Measurements from ENCODE around the gene PGM1. TPM values are rescaled to one million over a fixed set of nuclear protein-coding genes. Genes with fewer than 3 reads are reported as not detected.
A peak's percentile ranks its signal among the peaks of the same experiment; 100 is the strongest.

Gene PGM1
- total RNA-seq, 1 donor from 2014 or later, result 38.5 TPM

DNA sequence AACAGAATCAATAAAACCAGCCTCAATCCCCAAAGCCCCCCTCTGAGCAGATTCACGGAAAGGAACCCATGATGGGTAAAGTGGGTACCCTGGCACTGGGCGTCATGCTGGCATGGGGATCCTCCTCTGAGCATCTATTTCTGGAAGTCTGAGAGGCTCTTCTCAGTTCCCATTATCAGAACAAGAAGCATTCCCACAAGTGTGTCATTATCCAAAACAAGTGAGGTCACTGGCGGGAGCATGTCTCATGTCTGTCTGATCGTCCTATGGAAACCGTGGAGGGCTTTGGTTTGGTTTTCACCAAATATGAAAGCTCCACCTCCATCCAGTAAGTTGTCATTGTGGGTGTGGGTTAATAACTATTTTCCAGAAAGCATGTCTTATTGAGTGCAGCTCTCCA is 70.7 kb downstream of the PGM1 start:
- no peak for DNase-seq (ENCODE audit: low read depth, low spot score)

DNA sequence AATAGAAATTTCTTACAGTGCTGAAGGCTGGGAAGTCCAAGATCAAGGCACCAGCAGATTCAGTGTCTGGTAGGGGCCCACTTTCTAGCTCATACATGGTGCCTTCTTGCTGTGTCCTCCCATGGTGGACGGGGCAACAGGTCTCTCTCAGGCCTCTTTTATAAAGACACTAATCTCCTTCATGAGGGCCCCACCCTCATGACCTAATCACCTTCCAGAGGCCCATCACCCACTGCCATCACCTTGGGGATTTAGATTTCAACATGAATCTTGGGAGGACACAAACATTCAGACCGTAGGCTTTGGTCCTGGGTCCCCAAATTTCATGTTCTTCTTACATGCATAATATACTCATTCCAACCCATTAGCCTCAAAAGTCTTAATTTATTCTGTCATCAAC is 71.5 kb downstream of the PGM1 start:
- no peak for DNase-seq (ENCODE audit: low read depth, low spot score)

DNA sequence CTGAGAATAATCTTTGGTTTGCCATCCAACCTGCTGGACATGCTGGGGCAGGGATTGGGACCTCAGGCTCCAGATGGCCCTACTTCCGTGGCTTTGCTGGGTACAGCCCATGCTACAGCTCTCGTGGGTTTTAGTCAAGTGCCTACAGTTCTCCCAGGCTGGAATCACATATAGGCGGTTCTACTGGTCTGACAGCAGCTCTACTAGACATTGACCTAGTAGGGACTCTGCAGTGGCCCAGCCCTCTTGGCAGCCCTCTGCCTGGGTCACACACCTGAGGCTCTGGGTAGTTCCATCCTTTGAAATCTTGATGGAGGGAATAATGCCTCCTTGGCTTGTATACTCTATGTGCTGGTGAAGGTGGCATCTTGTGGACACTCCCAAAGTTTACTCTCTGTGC is 72.2 kb downstream of the PGM1 start:
- DNase-seq (ENCODE audit: low read depth, low spot score), result no peak

DNA sequence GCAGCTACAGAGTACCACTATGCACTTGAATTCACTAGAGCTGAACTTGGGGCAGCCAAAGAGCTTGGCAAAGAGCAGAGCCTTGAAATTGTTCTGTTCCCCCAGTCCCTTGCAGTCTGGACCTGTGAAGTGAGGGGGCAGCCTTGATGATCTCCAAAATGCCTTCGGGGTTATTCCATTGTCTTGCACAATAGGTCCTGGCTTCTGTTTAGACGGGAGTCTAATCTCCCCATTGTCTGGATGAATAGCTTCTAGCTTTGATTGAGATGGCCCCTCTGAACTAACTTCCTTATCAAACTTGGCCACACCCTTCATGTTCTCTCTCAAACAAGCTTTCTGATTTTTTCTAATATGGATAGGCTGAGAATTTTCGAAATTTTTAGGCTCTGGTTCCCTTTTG is 72.6 kb downstream of the PGM1 start:
- no peak for DNase-seq (ENCODE audit: low read depth, low spot score)

DNA sequence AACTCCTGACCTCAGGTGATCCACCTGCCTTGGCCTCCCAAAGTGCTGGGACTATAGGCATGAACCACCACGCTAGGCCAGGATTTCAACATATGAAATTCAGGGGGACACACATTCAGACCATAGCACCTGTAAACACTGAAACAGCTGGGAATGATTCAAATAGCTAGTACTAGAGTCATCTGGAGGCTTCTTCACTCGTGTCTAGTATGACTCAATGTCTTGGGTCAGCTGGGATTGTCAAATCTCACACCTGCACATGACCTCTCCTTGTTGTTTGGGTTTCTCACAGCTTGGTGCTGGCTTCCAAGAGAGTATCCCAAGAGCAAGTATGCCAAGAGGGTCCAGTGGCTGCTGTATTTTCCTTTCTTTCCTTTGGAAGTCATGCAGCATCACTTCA is 75.1 kb downstream of the PGM1 start:
- DNase-seq (ENCODE audit: low read depth, low spot score), result no peak

DNA sequence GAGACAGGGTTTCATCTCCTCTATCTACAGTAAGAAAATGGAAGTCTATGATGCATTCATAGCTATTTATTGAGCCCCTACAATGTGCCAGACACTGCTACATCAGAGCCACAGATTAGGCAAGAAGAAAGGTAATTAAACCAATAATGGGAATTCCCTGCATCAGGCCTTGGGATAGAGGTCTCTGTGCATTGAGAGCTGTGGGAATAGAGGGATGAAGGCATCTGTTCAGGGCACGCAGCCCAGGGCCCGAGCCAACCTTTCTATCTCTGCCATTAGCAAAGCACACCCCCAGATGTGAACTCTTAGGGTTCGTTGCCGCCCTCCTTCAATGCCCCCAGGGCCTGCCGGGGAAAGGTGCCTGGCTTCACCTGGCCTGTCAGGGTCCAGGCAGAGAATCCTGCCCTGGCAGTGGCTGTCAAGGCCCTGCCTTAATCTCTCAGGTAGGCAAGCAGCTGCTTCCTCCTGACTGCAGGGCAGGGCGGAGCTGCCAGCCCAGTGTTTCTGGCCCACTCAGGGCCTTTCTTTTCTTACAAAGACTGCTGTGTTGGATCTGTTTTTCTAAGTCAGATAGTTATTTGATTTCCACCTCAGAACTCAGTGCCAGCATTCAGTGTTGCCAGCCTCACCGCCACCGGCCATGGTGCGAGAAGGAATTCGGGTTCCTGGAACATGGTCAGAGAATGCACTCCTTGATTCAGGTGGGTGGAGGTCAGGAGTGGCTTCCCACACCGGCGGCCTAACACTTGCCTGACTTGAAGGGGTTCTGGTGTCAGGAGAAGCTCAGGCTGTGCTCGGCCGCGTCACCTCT is 76.1 kb downstream of the PGM1 start:
- DNase-seq (ENCODE audit: low read depth, low spot score), result no peak

DNA sequence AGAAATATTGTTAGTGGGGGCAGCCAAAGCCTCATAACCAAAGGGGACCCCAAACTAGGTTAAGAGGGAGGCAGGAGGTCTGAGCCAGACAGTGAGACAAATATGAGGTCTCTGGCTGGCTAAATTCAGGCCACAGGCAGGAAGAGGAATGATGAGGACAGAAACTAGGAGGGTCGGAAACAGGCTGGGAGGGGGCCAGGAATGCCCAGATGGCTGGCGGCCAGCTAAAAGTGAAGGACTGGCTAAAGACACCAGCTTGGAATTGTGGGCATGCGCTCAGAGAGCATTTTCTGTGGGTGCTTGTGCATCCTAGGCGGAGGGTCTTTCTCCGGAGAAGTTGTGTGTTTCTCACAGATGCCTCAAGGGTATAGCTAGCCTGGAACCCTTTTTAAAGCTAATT is 77.0 kb downstream of the PGM1 start:
- no peak for DNase-seq (ENCODE audit: low read depth, low spot score)

DNA sequence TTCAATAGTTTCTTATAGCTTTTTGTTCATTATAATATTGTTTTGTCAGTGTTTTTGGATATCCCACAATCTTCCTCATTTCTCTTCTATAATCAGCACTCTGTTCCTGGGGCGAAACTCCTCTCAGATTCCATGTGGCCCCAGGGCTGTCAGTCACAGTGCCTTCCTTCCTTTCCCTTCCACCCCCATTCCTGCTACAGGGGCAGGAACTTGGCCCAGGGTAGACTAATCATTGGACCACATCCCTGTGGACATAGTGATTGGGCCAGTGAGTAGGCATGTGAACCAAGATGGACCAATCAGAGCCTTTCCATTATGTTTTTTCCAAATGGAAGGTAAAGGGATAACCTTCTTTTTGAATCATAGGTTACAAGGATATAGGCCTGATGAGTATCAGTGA is 78.3 kb downstream of the PGM1 start:
- no peak for DNase-seq (ENCODE audit: low read depth, low spot score)

DNA sequence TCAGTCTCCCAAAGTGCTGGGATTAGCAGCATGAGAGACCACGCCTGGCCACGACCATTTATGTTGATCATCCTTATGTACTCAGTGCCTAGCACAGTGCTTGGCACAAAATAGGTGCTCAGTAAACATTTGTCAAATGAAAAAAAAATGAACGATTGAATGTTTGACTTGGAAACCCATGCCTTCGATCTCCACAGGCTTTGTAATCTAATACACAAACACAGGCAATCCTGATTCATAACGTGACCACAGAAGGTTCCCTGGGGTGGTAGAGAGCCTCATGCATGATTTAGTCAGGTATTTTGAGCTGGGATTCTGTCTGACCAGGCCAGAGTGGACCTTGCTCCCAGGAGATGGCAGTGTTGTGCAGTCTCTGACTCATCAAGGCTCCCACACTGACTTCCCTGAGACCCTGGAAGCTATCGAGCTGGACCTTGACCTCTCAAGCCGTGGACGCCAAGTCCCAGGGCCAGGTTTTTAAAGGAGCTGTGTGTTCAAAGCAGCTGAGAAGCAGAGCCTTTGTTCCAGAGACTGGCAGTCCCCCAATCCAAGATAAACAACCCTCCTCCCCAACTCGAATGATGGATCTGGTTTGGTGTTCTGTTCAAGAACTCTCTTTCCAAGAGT is 81.1 kb downstream of the PGM1 start:
- DNase-seq (ENCODE audit: low read depth, low spot score), result peak; percentile 45

DNA sequence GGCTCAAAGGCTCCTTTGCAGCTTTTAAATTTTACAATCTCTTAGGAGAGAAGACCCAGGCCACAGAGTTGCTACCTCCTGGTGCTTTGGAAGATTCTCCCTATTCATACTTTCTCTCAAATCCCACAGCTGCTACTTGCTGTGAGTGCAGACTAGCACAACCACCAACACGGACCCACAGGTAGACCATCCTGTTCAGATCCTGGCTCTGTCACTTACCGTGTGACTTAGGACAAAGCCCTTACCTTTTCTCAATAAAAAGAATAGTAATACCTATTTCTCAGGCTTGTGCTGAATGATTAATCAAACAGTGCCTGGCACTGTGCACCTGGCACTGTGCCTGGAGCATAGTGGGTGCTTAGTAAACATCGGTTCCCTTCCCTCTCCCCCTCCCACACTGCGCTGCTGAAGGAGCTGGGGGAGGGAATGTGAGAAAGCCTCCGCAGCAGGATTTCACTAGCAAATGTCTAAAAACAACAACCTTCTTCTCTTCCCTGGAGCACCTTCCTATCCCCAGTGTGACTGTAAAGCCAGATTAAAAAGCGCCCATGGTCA is 81.7 kb downstream of the PGM1 start:
- DNase-seq (ENCODE audit: low read depth, low spot score), result no peak

DNA sequence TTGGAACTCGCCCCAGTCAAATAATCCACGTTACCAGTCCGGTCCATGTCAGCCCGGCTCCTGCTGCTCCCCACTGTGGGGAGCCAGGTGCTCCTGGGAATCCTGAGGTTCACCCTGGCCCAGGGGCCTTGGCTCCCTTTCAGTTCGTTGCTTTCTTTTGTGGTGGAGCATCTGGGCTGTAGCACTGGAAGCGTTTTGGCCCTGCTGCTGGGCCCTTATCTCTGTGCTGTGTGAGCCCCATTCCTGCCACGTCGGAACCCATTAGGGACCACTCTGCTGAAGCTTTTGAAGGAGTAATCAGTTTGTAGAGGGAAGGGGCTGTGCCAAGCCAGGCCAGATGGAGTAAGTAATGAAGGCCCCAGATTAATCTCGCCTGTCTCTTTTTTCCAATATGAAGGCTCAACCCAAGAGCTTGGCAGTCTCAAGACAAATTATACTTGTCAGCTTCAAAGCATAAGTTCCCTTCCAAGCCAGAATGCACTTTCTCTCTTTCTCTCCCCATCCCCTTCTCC is 82.3 kb downstream of the PGM1 start:
- DNase-seq (ENCODE audit: low read depth, low spot score), result no peak

DNA sequence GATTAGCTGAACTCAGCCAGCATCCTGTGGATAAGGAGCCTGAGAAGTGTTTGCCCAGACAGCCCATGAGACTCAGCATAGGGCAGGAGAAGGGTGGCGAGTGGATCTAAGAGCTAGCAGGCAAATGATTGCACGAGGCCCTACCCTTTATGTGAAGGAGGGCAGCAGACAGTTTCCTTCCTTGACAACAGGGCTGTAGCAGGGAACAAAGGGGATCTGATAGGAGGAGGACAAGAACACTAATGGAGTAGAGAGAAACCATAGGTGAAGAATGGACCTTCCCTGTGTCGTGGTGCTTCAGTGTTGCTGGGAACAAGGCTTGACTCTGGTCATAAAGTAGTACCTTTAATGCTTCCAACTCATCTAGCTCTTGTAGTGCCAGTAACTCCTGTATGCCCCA is 84.3 kb downstream of the PGM1 start:
- DNase-seq (ENCODE audit: low read depth, low spot score), result no peak

DNA sequence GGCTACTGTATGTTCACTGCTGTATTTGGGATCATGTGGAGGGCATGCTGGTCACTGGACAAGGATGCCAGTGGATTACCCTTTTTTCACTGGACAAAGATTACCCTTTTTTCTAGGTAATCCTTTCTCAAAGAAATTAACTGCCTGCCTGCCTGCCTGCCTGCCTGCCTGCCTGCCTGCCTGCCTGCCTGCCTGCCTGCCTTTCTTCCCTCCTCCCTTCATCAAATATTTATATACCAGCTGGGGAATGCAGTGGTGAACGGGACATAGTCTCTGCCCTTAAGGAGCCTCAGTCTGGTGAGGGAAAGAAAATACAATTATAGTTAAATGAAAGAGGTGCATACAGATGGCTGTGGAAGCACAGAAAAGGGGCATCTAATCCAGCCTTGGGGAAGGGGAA is 85.0 kb downstream of the PGM1 start:
- no peak for DNase-seq (ENCODE audit: low read depth, low spot score)

DNA sequence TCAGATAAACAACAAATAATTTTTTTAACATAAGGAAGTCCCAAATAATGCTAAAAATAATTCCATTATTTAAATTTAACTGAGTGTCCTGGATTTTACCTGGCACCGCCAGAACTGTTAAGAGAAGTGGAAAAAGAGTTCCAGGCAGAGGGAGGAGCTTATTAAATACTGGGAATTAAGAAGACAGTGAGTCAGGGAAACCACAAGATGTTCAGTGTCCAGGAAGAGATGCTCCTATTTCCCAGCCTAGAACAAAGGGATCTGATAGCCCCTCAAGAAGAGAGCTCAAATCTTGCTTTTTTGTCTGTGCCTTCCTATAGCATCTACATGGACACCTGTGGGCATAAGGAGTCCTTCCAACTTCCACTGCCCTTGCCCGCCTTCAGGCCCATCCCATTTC is 85.9 kb downstream of the PGM1 start:
- no peak for DNase-seq (ENCODE audit: low read depth, low spot score)

DNA sequence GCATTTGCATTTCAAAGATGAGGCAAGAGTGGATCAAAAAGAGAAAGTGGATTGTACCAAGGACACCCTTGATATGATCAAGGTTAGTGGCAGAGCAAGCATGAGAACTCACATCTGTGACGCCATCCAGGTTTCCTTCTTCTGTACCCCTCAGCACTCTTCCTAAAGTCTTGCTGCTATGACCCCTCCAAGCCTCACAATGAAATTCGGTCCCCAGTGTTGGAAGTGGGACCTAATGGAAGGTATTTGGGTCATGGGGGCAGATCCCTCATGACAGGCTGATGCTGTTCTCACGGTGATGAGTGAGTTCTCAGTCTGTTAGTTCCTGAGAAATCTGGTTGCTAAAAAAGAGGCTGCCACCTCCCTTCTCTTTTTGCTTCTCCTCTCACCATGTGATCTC is 86.4 kb downstream of the PGM1 start:
- DNase-seq (ENCODE audit: low read depth, low spot score), result no peak

DNA sequence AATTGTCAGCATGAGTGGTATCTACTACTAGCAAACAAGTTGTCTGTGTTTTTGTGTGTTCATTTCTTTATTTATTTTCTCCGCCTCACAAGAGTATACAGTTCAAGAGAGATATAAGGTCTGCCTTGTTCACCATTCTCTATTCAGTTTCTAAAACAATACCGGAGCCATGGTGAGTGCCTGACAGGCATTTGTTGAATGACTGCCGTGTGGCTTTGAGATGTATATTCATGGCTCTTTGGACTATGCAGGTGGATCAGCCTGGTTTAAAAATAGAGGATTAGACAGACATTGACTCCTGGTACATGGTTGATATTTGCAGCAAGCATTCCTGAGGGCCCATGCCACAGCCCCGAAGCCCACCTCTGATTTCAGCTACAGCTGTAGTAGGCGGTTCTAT is 89.7 kb downstream of the PGM1 start:
- DNase-seq (ENCODE audit: low read depth, low spot score), result no peak

DNA sequence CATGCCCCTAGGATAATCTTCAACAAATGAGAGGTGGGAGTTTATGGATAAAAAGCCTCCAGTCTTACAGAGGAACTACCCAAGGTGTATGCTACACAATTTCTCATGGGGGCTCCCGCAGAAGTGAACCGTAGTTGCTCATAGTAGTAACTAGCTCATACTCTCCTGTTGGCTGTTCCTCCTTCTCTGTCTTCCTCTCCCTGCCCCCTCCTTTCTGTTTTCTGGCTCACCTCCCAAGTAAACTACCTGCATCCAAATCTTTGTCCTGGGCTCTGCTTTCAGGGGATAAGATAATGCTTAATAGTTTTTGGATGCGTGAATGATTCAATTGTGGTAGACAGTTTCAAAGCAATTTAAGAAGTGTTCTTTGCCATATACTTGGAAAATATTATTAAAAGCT is 90.5 kb downstream of the PGM1 start:
- no peak for DNase-seq (ENCODE audit: low read depth, low spot score)

DNA sequence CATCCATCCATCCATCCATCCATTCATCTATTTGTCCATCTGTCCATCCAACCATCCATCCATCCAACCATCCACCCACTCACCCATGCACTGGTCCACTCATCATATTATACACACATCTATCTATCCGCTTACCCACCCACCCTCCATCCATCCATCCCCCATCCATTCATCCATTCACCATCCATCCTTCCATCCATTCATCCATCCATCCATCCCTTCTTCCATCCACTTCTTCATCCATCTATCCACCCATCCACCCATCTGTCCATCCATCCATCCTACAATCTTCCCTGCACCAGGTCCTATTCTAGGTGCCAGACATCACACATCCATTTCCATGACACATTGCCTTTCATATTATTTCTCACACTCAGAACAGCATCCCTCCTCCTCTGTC is 93.5 kb downstream of the PGM1 start:
- no peak for DNase-seq (ENCODE audit: low read depth, low spot score)

DNA sequence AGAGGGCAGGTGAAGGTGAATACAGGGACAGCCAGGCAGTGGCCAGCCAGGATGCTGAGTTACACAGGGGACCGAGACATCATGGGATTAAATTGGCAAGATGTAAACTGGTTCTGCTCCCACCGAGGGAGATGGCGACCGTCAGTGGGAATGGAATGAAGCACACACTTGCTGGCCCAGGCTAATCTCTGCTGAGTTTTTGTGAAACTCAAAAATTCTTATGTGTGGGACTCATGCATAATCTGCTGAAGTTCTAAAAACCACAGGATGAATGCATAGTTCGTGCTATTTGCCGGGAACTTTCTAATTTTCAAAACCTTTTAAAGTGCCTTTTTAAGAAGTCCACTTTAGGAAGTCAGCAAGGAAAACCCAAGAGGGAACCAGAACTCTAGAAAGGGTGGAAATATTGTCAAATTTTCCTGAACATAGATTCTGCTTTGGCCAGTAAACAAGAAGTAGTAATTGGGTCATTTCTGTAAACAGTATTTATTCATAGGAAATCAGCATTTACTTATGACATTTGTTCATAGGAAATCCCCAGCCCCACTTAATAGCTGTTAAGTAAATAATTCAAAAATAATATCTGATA is 95.2 kb downstream of the PGM1 start:
- DNase-seq (ENCODE audit: low read depth, low spot score), result no peak

DNA sequence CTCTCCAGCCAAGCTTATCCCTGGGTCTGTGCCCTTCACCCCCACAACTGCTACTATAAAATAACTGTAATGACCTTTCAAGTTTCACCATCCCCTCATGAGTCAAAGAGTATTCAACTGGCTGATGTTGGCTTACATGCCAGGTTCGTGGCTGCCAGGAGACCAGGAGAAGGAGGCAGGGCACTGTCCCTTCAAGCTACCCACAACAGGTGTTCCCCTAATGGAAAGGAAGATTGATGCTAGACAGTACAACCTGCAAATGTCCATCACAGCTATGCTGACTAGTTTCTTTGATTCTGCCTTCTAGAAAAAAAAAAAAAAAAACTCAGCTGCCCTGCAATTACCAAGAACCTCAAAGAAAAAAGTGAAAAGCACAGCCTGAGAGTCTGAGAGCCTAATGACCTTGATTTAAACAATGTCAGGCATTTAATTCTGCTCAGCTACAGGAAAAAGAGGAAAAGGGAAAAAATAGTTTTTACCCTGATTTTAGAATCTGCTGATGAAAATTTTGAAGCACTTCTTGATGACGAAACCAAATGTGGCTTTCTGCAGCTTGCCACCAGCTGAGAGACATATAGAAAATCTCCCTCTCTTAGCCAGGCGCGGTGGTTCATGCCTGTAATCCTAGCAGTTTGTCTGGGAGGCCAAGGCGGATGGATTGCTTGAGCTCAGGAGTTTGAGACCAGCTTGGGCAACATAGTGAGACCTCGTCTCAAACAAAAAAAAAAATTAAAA is 97.9 kb downstream of the PGM1 start:
- DNase-seq (ENCODE audit: low read depth, low spot score), result no peak

DNA sequence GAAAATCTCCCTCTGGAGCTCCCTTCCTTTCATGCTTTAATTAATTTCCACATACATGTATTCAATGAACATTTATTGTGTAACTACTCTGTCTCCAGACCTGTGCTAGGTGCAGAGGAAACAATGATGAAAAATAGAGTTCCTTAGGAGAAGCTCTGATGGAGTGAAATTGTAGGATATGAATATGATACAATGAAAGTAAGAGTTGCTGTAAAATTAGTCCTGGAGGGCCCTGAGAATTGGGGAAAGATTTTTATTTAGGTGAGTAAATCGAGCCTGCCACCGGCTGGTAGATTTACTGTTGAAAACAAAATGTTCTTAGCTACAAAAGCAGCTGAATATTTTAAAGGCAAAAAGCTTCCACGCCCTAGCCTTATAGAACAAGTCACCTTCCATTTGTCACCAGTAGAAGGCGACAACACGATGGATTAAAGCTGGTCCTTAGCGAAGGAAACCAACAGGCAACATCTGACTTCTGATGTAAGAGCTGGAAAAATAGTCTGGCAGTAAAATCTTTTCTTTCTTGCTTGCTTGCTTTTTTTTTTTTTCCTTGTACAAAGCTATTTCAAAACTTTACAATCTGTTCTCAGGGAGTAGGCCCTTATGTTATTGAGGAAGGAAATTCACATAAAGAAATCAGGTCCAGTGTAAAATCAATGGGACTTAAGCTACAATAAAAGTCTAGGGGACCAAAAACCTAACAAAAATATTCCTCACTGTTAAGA is 98.7 kb downstream of the PGM1 start:
- DNase-seq (ENCODE audit: low read depth, low spot score), result peak; percentile 71
